Muscle layer of colon (tissue), 2 donors: ENCODE data around the gene SLC24A3.

Experiments used
- H3K27ac ChIP-seq: one replicate; pipeline ENCODE4 v1.7.0; 2013; ENCODE audit warnings: low read depth, mild to moderate bottlenecking, low read length, moderate library complexity
- H3K27me3 ChIP-seq, 2 donors: one replicate each; pipeline ENCODE4 v1.7.0; 2013; ENCODE audit warnings: low read length in 2 of 2, mild to moderate bottlenecking in 2 of 2; ENCODE audit not compliant: insufficient read depth in 2 of 2, control insufficient read depth in 1 of 2
- H3K36me3 ChIP-seq: one replicate; pipeline ENCODE4 v1.7.0; 2013; ENCODE audit warnings: mild to moderate bottlenecking, low read length; ENCODE audit not compliant: insufficient read depth
- H3K4me1 ChIP-seq: one replicate; pipeline ENCODE4 v1.7.0; 2013; ENCODE audit warnings: mild to moderate bottlenecking, low read length; ENCODE audit not compliant: insufficient read depth
- H3K4me3 ChIP-seq, 2 donors: one replicate each; pipeline ENCODE4 v1.7.0; 2013; ENCODE audit warnings: low read length in 2 of 2, low read depth in 1 of 2, mild to moderate bottlenecking in 1 of 2, moderate library complexity in 1 of 2
- H3K9ac ChIP-seq: one replicate; pipeline ENCODE4 v1.7.0; 2013; ENCODE audit warnings: low read length
- H3K9me3 ChIP-seq: one replicate; pipeline ENCODE4 v1.7.0; 2013; ENCODE audit warnings: mild to moderate bottlenecking, low read length
- donor health status: abdominal sarcoma.
- donor health status: Adenocarcinoma of cecum.

Gene SLC24A3

GRCh38 chr20:19403549-19403948 lies 191.1 kb downstream of the SLC24A3 start:
- H3K4me3 ChIP-seq, result no peak overlapping the region

GRCh38 chr20:19404826-19405225 lies 192.4 kb downstream of the SLC24A3 start:
- Histone ChIP-seq H3K9me3 (no peaks in the 10 kb centered on the region), H3K4me3 (no peak overlapping the region), H3K9ac (no peak overlapping the region), H3K27me3 (no peaks in the 10 kb centered on the region), H3K4me1 (no peaks in the 10 kb centered on the region), H3K36me3 (no peaks in the 10 kb centered on the region), H3K27ac (no peak overlapping the region)

More at GRCh38 chr20:19403549-19403948, 191.1 kb downstream of the SLC24A3 start:
- Histone ChIP-seq H3K36me3 (no peaks in the 10 kb centered on the region), H3K9me3 (no peaks in the 10 kb centered on the region), H3K4me1 (no peaks in the 10 kb centered on the region), H3K27me3 (no peaks in the 10 kb centered on the region), H3K9ac (no peak overlapping the region), H3K27ac (no peak overlapping the region)

DNA sequence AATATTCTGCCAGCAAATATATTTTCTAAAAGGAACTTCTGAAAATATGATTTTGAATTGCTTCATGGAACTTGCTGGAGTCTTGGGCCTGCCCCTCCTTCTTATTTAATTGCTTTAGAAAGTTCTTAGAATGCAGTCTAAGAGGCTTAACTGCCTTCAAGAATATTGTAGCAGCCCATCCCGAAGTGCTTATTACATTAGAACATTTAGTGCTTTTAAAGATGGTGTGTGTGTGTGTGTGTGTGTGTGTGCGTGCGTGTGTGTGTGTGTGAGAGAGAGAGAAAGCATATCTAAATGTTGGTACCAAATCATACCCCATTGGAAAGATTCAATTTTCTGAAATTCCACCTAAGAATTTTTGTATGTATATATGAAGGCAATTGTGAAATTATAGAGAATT lies 193.5 kb downstream of the SLC24A3 start:
- no peaks in the 10 kb centered on the region for H3K4me1 ChIP-seq
- H3K27me3 ChIP-seq, result no peaks in the 10 kb centered on the region
- no peak overlapping the region for H3K4me3 ChIP-seq
- no peaks in the 10 kb centered on the region for H3K36me3 ChIP-seq
- H3K9me3 ChIP-seq, result no peaks in the 10 kb centered on the region
- no peak overlapping the region for H3K27ac ChIP-seq
- H3K9ac ChIP-seq, result no peak overlapping the region

GRCh38 chr20:19406381-19406780 lies 193.9 kb downstream of the SLC24A3 start:
- no peaks in the 10 kb centered on the region for H3K4me1 ChIP-seq
- no peaks in the 10 kb centered on the region for H3K27me3 ChIP-seq
- no peaks in the 10 kb centered on the region for H3K36me3 ChIP-seq
- H3K4me3 ChIP-seq, result no peak overlapping the region
- no peak overlapping the region for H3K9ac ChIP-seq
- no peak overlapping the region for H3K27ac ChIP-seq
- no peaks in the 10 kb centered on the region for H3K9me3 ChIP-seq

- H3K27ac ChIP-seq, result no peak overlapping the region
- H3K4me1 ChIP-seq, result no peaks in the 10 kb centered on the region
- H3K27me3 ChIP-seq, result no peaks in the 10 kb centered on the region
- no peaks in the 10 kb centered on the region for H3K9me3 ChIP-seq
- H3K9ac ChIP-seq, result no peak overlapping the region
- no peaks in the 10 kb centered on the region for H3K36me3 ChIP-seq
- no peak overlapping the region for H3K4me3 ChIP-seq
Observed at GRCh38 chr20:19407196-19407595, 194.8 kb downstream of the SLC24A3 start.

- Histone ChIP-seq H3K9me3 (no peaks in the 10 kb centered on the region), H3K4me3 (no peak overlapping the region), H3K4me1 (no peaks in the 10 kb centered on the region), H3K27ac (no peak overlapping the region), H3K36me3 (no peaks in the 10 kb centered on the region), H3K27me3 (no peaks in the 10 kb centered on the region), H3K9ac (no peak overlapping the region)
Observed at GRCh38 chr20:19407736-19408135, 195.3 kb downstream of the SLC24A3 start.

- H3K36me3 ChIP-seq, result no peaks in the 10 kb centered on the region
- H3K9me3 ChIP-seq, result no peaks in the 10 kb centered on the region
- H3K27me3 ChIP-seq, result no peaks in the 10 kb centered on the region
- no peak overlapping the region for H3K27ac ChIP-seq
- H3K4me1 ChIP-seq, result no peaks in the 10 kb centered on the region
- H3K9ac ChIP-seq, result no peak overlapping the region
- no peak overlapping the region for H3K4me3 ChIP-seq
Observed at GRCh38 chr20:19408971-19409370, 196.5 kb downstream of the SLC24A3 start.

DNA sequence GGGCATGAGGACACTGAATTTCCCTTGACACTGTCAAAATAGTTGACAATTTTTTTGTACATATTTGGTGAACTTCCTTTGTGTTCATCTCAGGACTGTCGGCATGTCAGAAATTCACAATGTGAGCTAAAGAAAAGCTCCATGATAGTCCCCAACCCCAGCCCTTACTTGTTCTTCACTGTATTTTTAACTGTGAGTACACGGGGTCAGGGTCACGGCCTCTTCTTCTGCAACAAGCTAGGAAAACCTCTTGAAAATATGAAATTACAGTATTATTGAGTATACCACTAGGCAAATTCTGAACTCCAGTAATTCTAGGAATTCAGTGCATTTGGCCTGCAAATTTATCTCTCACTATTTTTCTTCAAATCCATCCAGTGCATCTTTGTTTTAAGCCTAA lies 199.4 kb downstream of the SLC24A3 start:
- Histone ChIP-seq H3K9ac (no peak overlapping the region), H3K36me3 (no peaks in the 10 kb centered on the region), H3K4me3 (no peak overlapping the region), H3K27ac (no peak overlapping the region), H3K4me1 (no peaks in the 10 kb centered on the region), H3K9me3 (no peaks in the 10 kb centered on the region), H3K27me3 (no peaks in the 10 kb centered on the region)

DNA sequence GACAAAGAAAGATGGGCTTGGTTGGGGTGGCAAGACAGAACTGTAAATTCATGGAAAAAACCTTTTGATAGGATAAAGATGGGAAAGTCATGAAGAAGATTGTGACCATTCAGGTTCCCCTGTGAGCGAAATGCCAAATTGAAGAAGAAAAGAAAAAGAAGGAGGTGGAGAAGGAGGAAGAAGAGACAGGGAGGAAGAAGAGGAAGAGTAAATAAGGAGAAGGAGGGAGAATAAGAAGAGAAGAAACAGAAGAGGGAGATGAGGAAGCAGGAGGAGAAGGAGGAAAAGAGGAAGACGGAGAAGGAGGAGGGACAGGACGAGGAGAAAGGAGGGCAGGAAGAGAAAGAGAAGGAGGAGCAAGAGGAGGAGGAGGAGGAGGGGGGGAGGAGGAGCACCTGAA lies 199.8 kb downstream of the SLC24A3 start:
- H3K27me3 ChIP-seq, result no peaks in the 10 kb centered on the region
- no peaks in the 10 kb centered on the region for H3K4me1 ChIP-seq
- no peaks in the 10 kb centered on the region for H3K36me3 ChIP-seq
- no peak overlapping the region for H3K4me3 ChIP-seq
- no peak overlapping the region for H3K9ac ChIP-seq
- H3K27ac ChIP-seq, result no peak overlapping the region
- H3K9me3 ChIP-seq, result no peaks in the 10 kb centered on the region

DNA sequence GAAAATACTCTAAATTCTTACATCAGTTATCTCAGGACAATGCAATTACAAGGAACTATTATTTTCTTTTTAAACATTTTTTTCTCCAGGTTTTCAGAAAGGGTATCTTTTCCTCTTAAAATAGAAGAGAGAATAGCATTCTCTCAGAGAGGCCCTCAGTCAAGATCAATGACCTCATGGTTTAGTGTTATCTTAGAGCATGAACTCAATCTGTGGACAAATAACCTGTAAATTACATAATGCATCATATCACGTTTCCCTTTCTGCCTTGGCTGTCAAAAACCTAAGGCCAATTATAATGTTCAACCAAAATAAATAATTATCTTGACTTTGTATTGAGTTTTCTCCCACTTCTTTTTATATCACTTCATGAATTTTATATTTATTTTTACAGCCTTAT lies 202.2 kb downstream of the SLC24A3 start:
- H3K27me3 ChIP-seq, result no peaks in the 10 kb centered on the region
- no peak overlapping the region for H3K9ac ChIP-seq
- peaks cover 5% of the 10 kb centered on the region for H3K4me1 ChIP-seq
- H3K27ac ChIP-seq, result no peak overlapping the region
- H3K4me3 ChIP-seq, result no peak overlapping the region
- no peaks in the 10 kb centered on the region for H3K9me3 ChIP-seq
- H3K36me3 ChIP-seq, result no peaks in the 10 kb centered on the region

DNA sequence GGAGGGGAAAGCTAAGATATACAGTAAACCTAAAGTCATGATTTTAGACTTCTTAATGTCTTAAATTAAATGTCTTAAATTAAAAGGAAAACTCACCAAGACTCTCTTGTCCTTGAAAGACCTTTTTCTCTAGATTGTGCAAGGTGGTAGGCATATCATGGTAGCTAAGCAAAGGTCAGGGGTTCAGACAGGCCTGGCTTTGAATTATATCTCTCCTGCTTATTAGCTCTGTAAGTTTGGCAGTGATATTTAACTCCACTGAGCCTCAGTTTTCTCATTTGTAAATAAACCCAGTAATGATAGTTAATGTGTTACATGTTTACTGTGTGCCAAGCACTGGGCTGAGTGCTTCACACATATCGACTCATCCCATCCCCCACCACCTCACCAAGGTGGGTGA lies 203.3 kb downstream of the SLC24A3 start:
- Histone ChIP-seq H3K27me3 (no peaks in the 10 kb centered on the region), H3K27ac (no peak overlapping the region), H3K9ac (no peak overlapping the region), H3K4me3 (no peak overlapping the region), H3K4me1 (peaks cover 5% of the 10 kb centered on the region), H3K9me3 (no peaks in the 10 kb centered on the region), H3K36me3 (no peaks in the 10 kb centered on the region)

GRCh38 chr20:19416627-19417026 lies 204.2 kb downstream of the SLC24A3 start:
- Histone ChIP-seq H3K9ac (no peak overlapping the region), H3K27me3 (no peaks in the 10 kb centered on the region), H3K27ac (no peak overlapping the region), H3K4me1 (peaks cover 5% of the 10 kb centered on the region), H3K4me3 (no peak overlapping the region), H3K9me3 (no peaks in the 10 kb centered on the region), H3K36me3 (no peaks in the 10 kb centered on the region)
